HCT116 (cell line): ENCODE results near the gene ANOS1. TPM values are rescaled to one million over a fixed set of nuclear protein-coding genes. Genes with fewer than 3 reads are reported as not detected.

ENCODE experiments used
- ATAC-seq: fragments of 200-7000 bp; cut with Tn5 transposase; 2 replicates; pipeline ENCODE4 v1.9.1; 2020; ENCODE audit warnings: mild to moderate bottlenecking, moderate library complexity
- BruUV-seq: library from RNA; stranded (reverse); fragments of 400-500 nt; replicated peaks from 2 replicates; lab custom pipeline; 2021; lab: Mats Ljungman, UMichigan
- CTCF ChIA-PET: fragments of 300-600 bp; sonication (Branson Sonifier 250); formaldehyde crosslinking; loops from one replicate; lab custom pipeline; 2021; ENCODE audit warnings: antibody characterized with exemption; lab: Charles Lee
- POLR2A ChIA-PET: fragments of 300-600, 350-600 bp; sonication (Branson Sonifier 250); formaldehyde crosslinking; loops from one replicate; lab custom pipeline; 2021; ENCODE audit warnings: antibody characterized with exemption; lab: Charles Lee
- RAD21 ChIA-PET, 2 experiments: fragments of 300-600 bp; sonication (Branson Sonifier 250); formaldehyde crosslinking; loops; one replicate each; lab custom pipeline; 2023; ENCODE audit warnings: low total read pairs in 2 of 2; ENCODE audit not compliant: uncharacterized antibody in 2 of 2, unreplicated experiment in 2 of 2, low non-redundant PET in 1 of 2; lab: Charles Lee
- DNase-seq: peaks from one replicate; pipeline ENCODE4 v3.0.0-alpha.2; 2010; ENCODE audit warnings: low read depth, low spot score
- H2AFZ ChIP-seq: fragments of 200-600 bp; shearing (Covaris generic), sonication (generic); 2 replicates; pipeline ENCODE4 v1.6.1; 2017; ENCODE audit warnings: low read depth, mixed run types, mixed read lengths, antibody characterized with exemption, low read length; ENCODE audit not compliant: poor library complexity, severe bottlenecking
- H3K27ac ChIP-seq: 2 replicates; pipeline ENCODE4 v1.5.1; 2012; ENCODE audit warnings: low read depth, low read length
- H3K27me3 ChIP-seq: fragments of 200-600 bp; sonication (generic); 2 replicates; pipeline ENCODE4 v1.6.1; 2016; ENCODE audit warnings: mixed run types, low read length, mixed read lengths; ENCODE audit not compliant: insufficient read depth
- H3K36me3 ChIP-seq, 2 experiments: fragments of 200-500 bp in 1 of 2; fragments of 200-600 bp in 1 of 2; sonication (Bioruptor generic) in 1 of 2; sonication (generic) in 1 of 2; 2 replicates each; pipeline versions ENCODE4 v1.5.1 to v1.6.1; 2014 to 2016; ENCODE audit warnings: low read length in 2 of 2, inconsistent platforms in 1 of 2, mixed read lengths in 1 of 2, mixed run types in 1 of 2; ENCODE audit not compliant: insufficient read depth in 2 of 2, control insufficient read depth in 1 of 2
- H3K4me1 ChIP-seq, 2 experiments: fragments of 200-600 bp in 1 of 2; sonication (generic) in 1 of 2; 2 replicates each; pipeline versions ENCODE4 v1.5.1 to v1.6.1; 2012 to 2017; ENCODE audit warnings: low read length in 2 of 2, inconsistent platforms in 1 of 2, mild to moderate bottlenecking in 1 of 2, mixed read lengths in 1 of 2, mixed run types in 1 of 2, moderate library complexity in 1 of 2; ENCODE audit not compliant: insufficient read depth in 2 of 2, control insufficient read depth in 1 of 2
- H3K4me2 ChIP-seq: fragments of 200-600 bp; sonication (generic); 2 replicates; pipeline ENCODE4 v1.6.1; 2017; ENCODE audit warnings: mixed run types, low read length, mixed read lengths
- H3K4me3 ChIP-seq, 2 experiments: fragments of 200-600 bp in 1 of 2; sonication (generic) in 1 of 2; replicated peaks in 1 of 2; 2 replicates each; pipeline ENCODE4 v1.5.1; 2011 to 2016; ENCODE audit warnings: low read length in 2 of 2, control low read depth in 1 of 2, low read depth in 1 of 2, mild to moderate bottlenecking in 1 of 2, mixed read lengths in 1 of 2, mixed run types in 1 of 2
- H3K79me2 ChIP-seq: fragments of 200-600 bp; sonication (generic); 2 replicates; pipeline ENCODE4 v1.6.1; 2017; ENCODE audit warnings: mild to moderate bottlenecking, mixed run types, low read length, moderate library complexity, mixed read lengths; ENCODE audit not compliant: insufficient read depth
- H3K9ac ChIP-seq: fragments of 200-600 bp; sonication (generic); 2 replicates; pipeline ENCODE4 v1.6.1; 2016; ENCODE audit warnings: low read length, mixed read lengths
- H3K9me2 ChIP-seq: fragments of 200-600 bp; sonication (generic), shearing (Covaris generic); 2 replicates; pipeline ENCODE4 v1.6.1; 2017; ENCODE audit warnings: mixed run types, mild to moderate bottlenecking, moderate library complexity; ENCODE audit not compliant: insufficient read depth
- H3K9me3 ChIP-seq, 2 experiments: fragments of 200-500 bp in 1 of 2; fragments of 200-600 bp in 1 of 2; sonication (Bioruptor generic) in 1 of 2; sonication (generic) in 1 of 2; 2 replicates each; pipeline ENCODE4 v1.6.1; 2014 to 2017; ENCODE audit warnings: low read length in 2 of 2, mixed read lengths in 2 of 2, inconsistent platforms in 1 of 2, low read depth in 1 of 2, mild to moderate bottlenecking in 1 of 2, mixed run types in 1 of 2, moderate library complexity in 1 of 2; ENCODE audit not compliant: control insufficient read depth in 1 of 2, insufficient read depth in 1 of 2
- H4K20me1 ChIP-seq: fragments of 200-600 bp; sonication (generic), shearing (Covaris generic); 2 replicates; pipeline ENCODE4 v1.6.1; 2017; ENCODE audit warnings: mixed run types, mild to moderate bottlenecking, moderate library complexity; ENCODE audit not compliant: insufficient read depth
- CEBPB ChIP-seq: IDR thresholded peaks from 2 replicates; pipeline ENCODE4 v1.6.1; 2012; ENCODE audit warnings: low read depth
- ELF1 ChIP-seq: IDR thresholded peaks from 2 replicates; pipeline ENCODE4 v1.6.1; 2012; ENCODE audit warnings: low read depth, borderline replicate concordance
- EZH2 ChIP-seq: fragments of 200-600 bp; sonication (generic); IDR thresholded peaks from 2 replicates; pipeline ENCODE4 v1.6.1; 2017; ENCODE audit warnings: antibody characterized with exemption, mixed run types
- EZH2phosphoT487 ChIP-seq: fragments of 200-600 bp; IDR thresholded peaks from 2 replicates; pipeline ENCODE4 v1.6.1; 2018; ENCODE audit warnings: antibody characterized with exemption, borderline replicate concordance
- MAX ChIP-seq: IDR thresholded peaks from 2 replicates; pipeline ENCODE4 v1.6.1; 2012
- POLR2AphosphoS5 ChIP-seq: IDR thresholded peaks from 2 replicates; pipeline ENCODE4 v1.6.1; 2011; ENCODE audit warnings: mild to moderate bottlenecking, low read depth, low read length, moderate library complexity
- SIN3A ChIP-seq: IDR thresholded peaks from 2 replicates; pipeline ENCODE4 v1.6.1; 2012; ENCODE audit warnings: low read depth
- SP1 ChIP-seq: IDR thresholded peaks from 2 replicates; pipeline ENCODE4 v1.6.1; 2012; ENCODE audit warnings: low read depth
- SRF ChIP-seq: IDR thresholded peaks from 2 replicates; pipeline ENCODE4 v1.6.1; 2012; ENCODE audit warnings: low read depth
- TCF7L2 ChIP-seq: IDR thresholded peaks from 2 replicates; pipeline ENCODE4 v1.7.0; 2011; ENCODE audit warnings: borderline replicate concordance, inconsistent platforms; ENCODE audit not compliant: insufficient read depth, insufficient read length; ENCODE audit errors: extremely low read depth
- YY1 ChIP-seq: IDR thresholded peaks from 2 replicates; pipeline ENCODE4 v1.6.1; 2011; ENCODE audit warnings: low read length, low read depth, moderate library complexity, mild to moderate bottlenecking; ENCODE audit not compliant: insufficient replicate concordance; ENCODE audit errors: extremely low read depth
- ZBTB33 ChIP-seq: IDR thresholded peaks from 2 replicates; pipeline ENCODE4 v1.6.1; 2011; ENCODE audit warnings: mild to moderate bottlenecking, low read length, moderate library complexity; ENCODE audit not compliant: insufficient replicate concordance; ENCODE audit errors: extremely low read depth
- ZFX ChIP-seq: fragments of 450-650 bp; IDR thresholded peaks from 2 replicates; pipeline ENCODE4 v1.6.1; 2017
- ZNF274 ChIP-seq: fragments of 200-500 bp; sonication (Bioruptor generic); IDR thresholded peaks from 2 replicates; pipeline ENCODE4 v1.6.1; 2014; ENCODE audit warnings: mild to moderate bottlenecking, low read depth, low read length, inconsistent platforms
- intact Hi-C: fragments of 100-400 bp; cut with micrococcal nuclease; formaldehyde crosslinking; loops from 2 replicates; pipeline ENCODE4 v1.10.0; 2022
- total RNA-seq: library from RNA; stranded (reverse); gene quantifications from one replicate; pipeline ENCODE4 v1.2.1, GENCODE V29; 2021; ENCODE audit not compliant: unreplicated experiment

ANOS1 gene
- total RNA-seq, 1 experiment from 2014 or later, result 0.12 TPM

- Histone ChIP-seq H3K4me2 (no peak overlapping the region), H2AFZ (no peak overlapping the region), H4K20me1 (no peaks in the 10 kb centered on the region), H3K4me1 (no peaks in the 10 kb centered on the region), H3K9ac (no peak overlapping the region), H3K79me2 (no peaks in the 10 kb centered on the region), H3K4me3 (no peak overlapping the region), H3K9me2 (no peaks in the 10 kb centered on the region), H3K9me3 (no peaks in the 10 kb centered on the region), H3K36me3 (no peaks in the 10 kb centered on the region), H3K27me3 (no peaks in the 10 kb centered on the region), H3K27ac (no peak overlapping the region)
- intact Hi-C loops, result no loop called here
- ChIA-PET POLR2A (no interaction called here), RAD21 (no interaction called here), CTCF (no interaction called here)
- TF ChIP-seq SRF (no peak), EZH2 (no peak), SP1 (no peak), ELF1 (no peak), ZFX (no peak), MAX (no peak), CEBPB (no peak), ZNF274 (no peak), POLR2AphosphoS5 (no peak), SIN3A (no peak), ZBTB33 (no peak), YY1 (no peak), TCF7L2 (no peak), EZH2phosphoT487 (no peak)
- no TSS peak for BruUV-seq
- ATAC-seq (no peak), DNase-seq (no peak)
These were observed 59.8 kb downstream of the ANOS1 start for GRCh38 chrX:8672176-8672575.
